SH-SY5Y (cell line): ENCODE measurements around the gene ZNF488.

Experiments used
- GATA2 ChIP-seq: IDR thresholded peaks from 2 replicates; pipeline ENCODE4 v1.6.1; 2011; ENCODE audit warnings: mild to moderate bottlenecking, low read depth, low read length
- GATA3 ChIP-seq: IDR thresholded peaks from 2 replicates; pipeline ENCODE4 v1.6.1; 2011; ENCODE audit warnings: low read depth, mild to moderate bottlenecking, low read length, moderate library complexity

- no peak for TF ChIP-seq GATA2
- TF ChIP-seq GATA3 = no peak
Observed at GRCh38 chr10:47381427-47382379, 2.4 kb downstream of the ZNF488 start.
